Measurements from ENCODE around the gene TMEM269.

- TF ChIP-seq CTCF (IDR thresholded peaks at IDR 0.05) (no peak), EP300 (IDR thresholded peaks at IDR 0.05) (no peak), POLR2AphosphoS5 (IDR thresholded peaks at IDR 0.05) (no peak), POLR2A (IDR thresholded peaks at IDR 0.05) (no peak)
These were observed 56.8 kb downstream of the TMEM269 start for GRCh38 chr1:42841440-42842147.
